Neuronal stem cell (in vitro differentiated cells): ENCODE results near the gene SFT2D3.

Experiments used
- DNase-seq: peaks from one replicate; pipeline ENCODE4 v3.0.0-alpha.2; 2013; ENCODE audit warnings: low spot score
- H2AFZ ChIP-seq: one replicate; pipeline ENCODE4 v1.6.1; 2013; ENCODE audit warnings: mild to moderate bottlenecking, low read length, inconsistent platforms
- H2AK5ac ChIP-seq: 2 replicates; pipeline ENCODE4 v1.6.1; 2013; ENCODE audit warnings: low read depth, mild to moderate bottlenecking, inconsistent platforms, low read length, moderate library complexity, mixed read lengths
- H2BK120ac ChIP-seq: 2 replicates; pipeline ENCODE4 v1.6.1; 2013; ENCODE audit warnings: low read depth, mild to moderate bottlenecking, inconsistent platforms, low read length, moderate library complexity, mixed read lengths
- H2BK12ac ChIP-seq: one replicate; pipeline ENCODE4 v1.6.1; 2013; ENCODE audit warnings: low read length, inconsistent platforms
- H2BK15ac ChIP-seq: 2 replicates; pipeline ENCODE4 v1.6.1; 2013; ENCODE audit warnings: mild to moderate bottlenecking, low read length, inconsistent platforms, mixed read lengths
- H2BK5ac ChIP-seq: one replicate; pipeline ENCODE4 v1.6.1; 2013; ENCODE audit warnings: inconsistent platforms, mild to moderate bottlenecking, low read length, moderate library complexity
- H3K14ac ChIP-seq: one replicate; pipeline ENCODE4 v1.6.1; 2013; ENCODE audit warnings: low read length, inconsistent platforms
- H3K18ac ChIP-seq: 2 replicates; pipeline ENCODE4 v1.6.1; 2013; ENCODE audit warnings: low read length, inconsistent platforms
- H3K23ac ChIP-seq: 2 replicates; pipeline ENCODE4 v1.6.1; 2013; ENCODE audit warnings: low read depth, mild to moderate bottlenecking, mixed read lengths, low read length, inconsistent platforms; ENCODE audit not compliant: poor library complexity
- H3K27ac ChIP-seq: replicated peaks from 3 replicates; pipeline ENCODE4 v1.5.1; 2013; ENCODE audit warnings: low read length, inconsistent platforms
- H3K27me3 ChIP-seq, 3 experiments: 2 replicates each; pipeline ENCODE4 v1.6.1; 2013; ENCODE audit warnings: low read length in 3 of 3, mild to moderate bottlenecking in 2 of 3, inconsistent platforms in 1 of 3, low read depth in 1 of 3, mixed read lengths in 1 of 3, moderate library complexity in 1 of 3; ENCODE audit not compliant: control insufficient read depth in 3 of 3, insufficient read depth in 3 of 3
- H3K36me3 ChIP-seq, 2 donors: replicated peaks in 1 of 2; 2 replicates each; pipeline ENCODE4 v1.6.1; 2013; ENCODE audit warnings: low read length in 2 of 2; ENCODE audit not compliant: control insufficient read depth in 2 of 2, insufficient read depth in 2 of 2
- H3K4ac ChIP-seq: 2 replicates; pipeline ENCODE4 v1.6.1; 2013; ENCODE audit warnings: inconsistent platforms, mild to moderate bottlenecking, low read length, moderate library complexity
- H3K4me1 ChIP-seq, 2 donors: 1 replicate in 1 of 2; 2 replicates in 1 of 2; pipeline ENCODE4 v1.6.1; 2013; ENCODE audit warnings: low read length in 2 of 2, low read depth in 1 of 2; ENCODE audit not compliant: control insufficient read depth in 2 of 2, insufficient read depth in 1 of 2
- H3K4me2 ChIP-seq: one replicate; pipeline ENCODE4 v1.6.1; 2013; ENCODE audit warnings: mild to moderate bottlenecking, low read length, inconsistent platforms; ENCODE audit not compliant: insufficient read depth, poor library complexity, severe bottlenecking
- H3K4me3 ChIP-seq, 2 donors: 2 replicates each; pipeline ENCODE4 v1.5.1; 2013; ENCODE audit warnings: low read length in 2 of 2, mild to moderate bottlenecking in 2 of 2, inconsistent platforms in 1 of 2, moderate library complexity in 1 of 2
- H3K79me1 ChIP-seq: one replicate; pipeline ENCODE4 v1.6.1; 2013; ENCODE audit warnings: low read depth, mild to moderate bottlenecking, inconsistent platforms, low read length, moderate library complexity
- H3K9ac ChIP-seq: one replicate; pipeline ENCODE4 v1.6.1; 2013; ENCODE audit warnings: mild to moderate bottlenecking, low read depth, low read length, inconsistent platforms; ENCODE audit not compliant: poor library complexity
- H3K9me3 ChIP-seq, 2 donors: replicated peaks in 1 of 2; 2 replicates each; pipeline versions ENCODE3 to v1.6.1; 2013; ENCODE audit warnings: low read length in 2 of 2, mild to moderate bottlenecking in 2 of 2, inconsistent platforms in 1 of 2, low read depth in 1 of 2, mixed read lengths in 1 of 2, moderate library complexity in 1 of 2; ENCODE audit not compliant: control insufficient read depth in 2 of 2, insufficient read depth in 1 of 2
- H4K8ac ChIP-seq: one replicate; pipeline ENCODE4 v1.6.1; 2013; ENCODE audit warnings: low read depth, mild to moderate bottlenecking, inconsistent platforms, low read length, moderate library complexity
- H4K91ac ChIP-seq: one replicate; pipeline ENCODE4 v1.6.1; 2013; ENCODE audit warnings: low read length, low read depth, mild to moderate bottlenecking, inconsistent platforms; ENCODE audit not compliant: poor library complexity
- whole genome bisulfite sequencing, 2 donors: extraction: QIAGEN DNeasy Blood & Tissue Kit; methylation state at CpG; one replicate each; pipeline ENCODE4 v1.1.7; 2013; ENCODE audit warnings: missing lambda C conversion rate in 2 of 2, mixed read lengths in 1 of 2; ENCODE audit not compliant: insufficient read length in 2 of 2, insufficient replicate concordance in 1 of 2; ENCODE audit errors: extremely low coverage in 2 of 2; 5-methylcytosine and 5-hydroxymethylcytosine counted together

Gene SFT2D3

GRCh38 chr2:127701651-127702394 lies 526 bp downstream of the SFT2D3 start:
- WGBS, 2 donors = no CpG with 5 or more reads among the region's 108 CpGs

DNA sequence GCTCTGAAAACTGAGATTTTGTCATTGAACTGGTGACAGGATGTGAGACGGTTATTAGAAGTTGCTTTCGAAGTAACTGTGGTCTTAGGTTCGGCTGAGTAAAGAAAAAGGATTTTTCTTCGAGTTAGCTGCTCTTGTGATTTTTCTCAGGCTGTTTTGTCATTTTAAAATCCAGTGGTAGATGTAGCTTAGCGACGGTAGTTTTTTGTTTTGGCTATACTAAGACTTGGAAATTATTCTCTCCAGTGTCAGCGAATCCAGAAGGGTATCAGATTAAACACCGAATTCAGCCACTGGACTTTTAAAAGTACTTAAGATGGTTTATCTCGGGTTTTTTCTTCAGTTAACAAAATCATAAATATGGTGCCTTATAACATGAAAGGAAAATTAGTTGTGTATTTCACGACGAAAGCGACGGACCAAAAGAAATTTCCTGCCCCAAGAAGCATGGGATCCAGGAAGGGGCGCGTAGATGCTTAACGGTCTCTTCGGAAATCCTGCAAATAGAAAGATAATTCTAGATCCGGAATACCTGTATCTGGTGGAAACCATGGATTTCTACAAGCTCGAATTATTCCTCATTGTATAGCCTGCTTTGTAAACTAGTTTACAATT lies 1.2 kb downstream of the SFT2D3 start:
- Histone ChIP-seq H4K8ac (no peak overlapping the region), H4K91ac (no peak overlapping the region), H2BK12ac (no peak overlapping the region), H3K27ac (no peak overlapping the region), H2AK5ac (peak overlapping the region; percentile 73), H3K18ac (no peak overlapping the region), H3K36me3 (peaks cover 10 to 54% of the 10 kb centered on the region in 2 donors), H2AFZ (peak overlapping the region; percentile 89), H2BK120ac (no peak overlapping the region), H3K14ac (no peak overlapping the region), H3K4me2 (peak overlapping the region; percentile 94), H3K23ac (peak overlapping the region; percentile 98), H3K27me3 (no peaks in the 10 kb centered on the region), H3K9ac (peak overlapping the region; percentile 96), H3K4me1 (peaks cover 8 to 12% of the 10 kb centered on the region in 2 donors), H3K9me3 (peaks cover 0 to 14% of the 10 kb centered on the region in 2 donors), H2BK15ac (no peak overlapping the region), H3K79me1 (peaks cover 3% of the 10 kb centered on the region), H2BK5ac (no peak overlapping the region), H3K4ac (no peak overlapping the region), H3K4me3 (peak overlapping the region; percentile 64 to 92)
- no peak for DNase-seq
- WGBS, 2 donors = no CpG with 5 or more reads among the region's 19 CpGs

More at GRCh38 chr2:127701651-127702394, 526 bp downstream of the SFT2D3 start:
- Histone ChIP-seq H3K4me1 (peaks cover 8 to 12% of the 10 kb centered on the region in 2 donors), H3K27ac (peak overlapping the region; percentile 76), H4K8ac (no peak overlapping the region), H3K23ac (peak overlapping the region; percentile 98), H3K4me3 (peak overlapping the region; percentile 64 to 92), H3K9ac (peak overlapping the region; percentile 96), H3K27me3 (no peaks in the 10 kb centered on the region), H3K36me3 (peaks cover 7 to 47% of the 10 kb centered on the region in 2 donors), H3K14ac (peak overlapping the region; percentile 91), H2BK12ac (no peak overlapping the region), H3K4me2 (peak overlapping the region; percentile 94), H2AFZ (peak overlapping the region; percentile 89), H3K79me1 (peaks cover 3% of the 10 kb centered on the region), H3K18ac (peak overlapping the region; percentile 97), H2AK5ac (peak overlapping the region; percentile 73), H2BK120ac (peak overlapping the region; percentile 35), H3K9me3 (peaks cover 0 to 14% of the 10 kb centered on the region in 2 donors), H2BK5ac (peak overlapping the region; percentile 72), H3K4ac (no peak overlapping the region), H4K91ac (peak overlapping the region; percentile 93), H2BK15ac (peak overlapping the region; percentile 62)
- peak; percentile 56 for DNase-seq

DNA sequence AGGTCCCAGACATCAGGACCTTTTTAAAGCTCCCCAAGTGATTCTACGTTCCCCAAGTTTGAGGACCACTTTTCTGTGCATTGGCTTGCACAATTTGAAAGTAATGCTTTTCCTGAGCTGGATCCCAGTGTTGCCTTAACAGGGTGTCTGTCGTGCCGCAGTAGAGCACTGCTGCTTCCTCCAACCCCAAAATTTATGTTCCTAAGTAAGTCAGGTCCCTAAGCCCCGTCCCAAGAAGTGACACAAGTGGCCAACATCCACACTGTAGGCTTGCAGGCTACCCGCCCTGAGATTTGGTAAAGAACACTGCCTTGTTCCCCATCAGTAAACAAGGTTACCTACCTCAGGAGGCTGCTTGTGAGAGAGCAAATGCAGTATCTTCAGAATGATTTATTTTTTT lies 2.0 kb downstream of the SFT2D3 start:
- H3K23ac ChIP-seq = no peak overlapping the region
- H2BK15ac ChIP-seq = no peak overlapping the region
- H3K4me2 ChIP-seq = no peak overlapping the region
- H4K91ac ChIP-seq = no peak overlapping the region
- no peak for DNase-seq
- WGBS, 2 donors = no CpG with 5 or more reads among the region's 5 CpGs
- no peak overlapping the region for H2BK120ac ChIP-seq
- no peak overlapping the region for H3K18ac ChIP-seq
- no peak overlapping the region for H3K4ac ChIP-seq
- H4K8ac ChIP-seq = no peak overlapping the region
- H2BK12ac ChIP-seq = no peak overlapping the region
- H3K36me3 ChIP-seq = peaks cover 13 to 62% of the 10 kb centered on the region in 2 donors
- no peaks in the 10 kb centered on the region for H3K27me3 ChIP-seq
- peaks cover 8 to 12% of the 10 kb centered on the region in 2 donors for H3K4me1 ChIP-seq
- peak overlapping the region in 1 of 2 donors; percentile 0 for H3K4me3 ChIP-seq
- no peak overlapping the region for H2BK5ac ChIP-seq
- H3K79me1 ChIP-seq = peaks cover 3% of the 10 kb centered on the region
- H2AFZ ChIP-seq = no peak overlapping the region
- no peak overlapping the region for H3K14ac ChIP-seq
- H3K27ac ChIP-seq = no peak overlapping the region
- peaks cover 0 to 14% of the 10 kb centered on the region in 2 donors for H3K9me3 ChIP-seq
- H2AK5ac ChIP-seq = no peak overlapping the region
- no peak overlapping the region for H3K9ac ChIP-seq
